Measurements from ENCODE around the gene TRERF1. TPM values are rescaled to one million over a fixed set of nuclear protein-coding genes. Genes with fewer than 3 reads are reported as not detected.
"Not testable (repeated sequence)": the region's sequence is repeated elsewhere in the genome, so short reads cannot be mapped to it uniquely, and the experiment has no call there.

The TRERF1 gene
- total RNA-seq, 1 donor: 12.0 TPM

GRCh38 chr6:42224222-42225028 lies 227.3 kb downstream of the TRERF1 start:
- TF ChIP-seq CTCF (IDR thresholded peaks at IDR 0.05; ENCODE audit: insufficient read depth, low read length): no peak
- H3K4me3 ChIP-seq (ENCODE audit: low read depth, low read length): no peak overlapping the region
- peak; percentile 70 for DNase-seq (ENCODE audit: low read depth)

GRCh38 chr6:42222448-42222847 lies 229.3 kb downstream of the TRERF1 start:
- no peak for TF ChIP-seq CTCF (IDR thresholded peaks at IDR 0.05; ENCODE audit: insufficient read depth, low read length)
- no peak for DNase-seq (ENCODE audit: low read depth)
- H3K4me3 ChIP-seq (ENCODE audit: low read depth, low read length): no peak overlapping the region

- TF ChIP-seq CTCF (IDR thresholded peaks at IDR 0.05; ENCODE audit: insufficient read depth, low read length): no peak
- H3K4me3 ChIP-seq (ENCODE audit: low read depth, low read length): no peak overlapping the region
- no peak for DNase-seq (ENCODE audit: low read depth)
Measured at GRCh38 chr6:42221546-42221945, 230.2 kb downstream of the TRERF1 start.

DNA sequence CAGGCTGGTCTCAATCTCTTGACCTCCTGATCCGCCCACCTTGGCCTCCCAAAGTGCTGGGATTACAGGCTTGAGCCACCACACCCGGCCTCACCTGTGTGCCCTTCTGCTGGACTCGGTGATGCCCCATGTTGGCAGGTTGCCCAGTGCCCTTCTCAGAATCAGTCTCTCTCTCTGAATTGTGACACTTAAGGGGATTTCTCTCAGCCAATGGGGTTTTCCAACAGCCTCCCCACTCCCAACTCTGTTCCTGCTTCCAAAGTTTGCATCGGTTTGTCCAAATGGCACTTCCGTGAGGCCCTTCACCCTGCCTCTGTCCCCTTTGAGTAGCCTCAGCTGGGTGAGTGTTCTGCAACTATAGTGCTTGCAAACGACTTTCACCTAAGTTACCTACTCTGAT lies 230.9 kb downstream of the TRERF1 start:
- no peak for DNase-seq (ENCODE audit: low read depth)
- no peak for TF ChIP-seq CTCF (IDR thresholded peaks at IDR 0.05; ENCODE audit: insufficient read depth, low read length)
- H3K4me3 ChIP-seq (ENCODE audit: low read depth, low read length): no peak overlapping the region

DNA sequence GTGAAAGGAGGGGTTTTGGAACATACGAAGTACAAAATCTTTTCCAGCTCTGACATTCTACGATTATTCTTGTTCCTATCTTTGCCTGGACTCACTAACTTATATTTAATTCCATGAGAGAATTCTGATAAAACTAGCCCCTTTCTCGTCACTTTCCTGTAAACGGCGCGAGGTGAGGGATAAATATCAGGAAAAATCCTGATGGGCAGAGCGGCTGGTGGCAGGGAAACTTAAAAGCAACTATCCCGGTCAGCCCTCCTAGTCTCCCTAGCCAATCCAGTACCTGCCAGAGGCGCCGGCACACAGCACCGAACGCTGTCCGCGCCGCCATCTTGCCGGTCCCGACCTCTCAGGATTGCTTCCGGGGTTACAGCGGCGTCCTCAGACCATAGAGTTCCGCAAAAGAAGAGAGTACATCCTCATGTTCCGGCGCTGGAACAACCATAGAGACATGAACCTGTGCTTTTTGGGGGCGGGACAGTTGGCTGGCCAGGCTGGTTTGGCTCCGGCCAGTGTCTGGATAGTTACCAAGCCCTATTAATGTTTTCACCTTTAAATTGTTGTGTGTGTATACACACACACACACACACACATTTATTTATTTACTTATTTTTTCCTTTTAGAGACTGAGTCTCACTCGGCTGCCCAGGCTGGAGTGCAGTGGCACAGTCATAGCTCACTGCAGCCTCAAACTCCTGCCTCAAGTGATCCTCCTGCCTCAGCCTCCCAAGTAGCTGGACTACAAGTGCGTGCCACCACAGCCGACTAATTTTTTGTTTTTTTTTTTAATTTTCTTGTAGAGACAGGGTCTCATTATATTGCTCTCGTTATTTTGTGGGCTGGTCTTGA lies 234.0 kb downstream of the TRERF1 start, which contains the start of gene MRPS10:
Gene MRPS10, minus strand, starts transcription at position 343 of the 849 bp plus-strand sequence. Its CDS starts 12 bp downstream, at position 331.
- peak within 1 kb of the TSS; percentile 96 for H3K4me3 ChIP-seq (ENCODE audit: low read depth, low read length)
- peak; percentile 96 for DNase-seq (ENCODE audit: low read depth)
- TF ChIP-seq CTCF (IDR thresholded peaks at IDR 0.05; ENCODE audit: insufficient read depth, low read length): no peak

DNA sequence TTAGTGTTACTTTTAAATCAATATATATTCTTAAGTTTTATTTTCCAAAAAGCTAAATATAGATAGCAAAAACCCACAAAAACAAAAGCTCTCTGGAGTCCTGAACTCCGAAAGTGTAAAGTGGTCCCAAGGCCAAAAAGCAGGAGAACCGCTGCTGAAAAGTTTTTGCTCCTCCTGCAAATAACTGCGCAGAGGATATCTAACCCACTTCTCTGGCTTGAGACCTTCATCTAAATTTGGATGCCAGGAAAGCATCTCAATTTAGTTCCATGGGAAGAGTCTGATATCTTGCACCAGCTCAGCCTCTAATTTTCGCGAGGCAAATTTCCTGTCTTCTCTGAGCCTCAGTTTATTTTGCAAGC lies 234.6 kb downstream of the TRERF1 start:
- no peak for DNase-seq (ENCODE audit: low read depth)
- no peak for TF ChIP-seq CTCF (IDR thresholded peaks at IDR 0.05; ENCODE audit: insufficient read depth, low read length)
- peak overlapping the region; percentile 96 for H3K4me3 ChIP-seq (ENCODE audit: low read depth, low read length)

DNA sequence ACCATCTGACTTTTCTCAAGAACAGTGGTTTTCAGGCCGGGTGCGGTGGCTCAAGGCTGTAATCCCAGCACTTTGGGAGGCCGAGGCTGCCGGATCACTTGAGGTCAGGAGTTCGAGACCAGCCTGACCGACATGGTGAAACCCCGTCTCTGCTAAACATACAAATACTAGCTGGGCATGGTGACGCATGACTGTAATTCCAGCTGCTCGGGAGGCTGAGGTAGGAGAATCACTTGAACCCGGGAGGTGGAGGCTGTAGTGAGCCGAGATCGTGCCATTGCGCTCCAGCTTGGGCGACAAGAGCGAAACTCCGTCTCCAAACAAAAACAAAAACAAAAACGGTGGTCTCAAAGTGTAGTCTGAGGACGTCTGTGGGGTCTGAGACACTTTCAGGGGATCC lies 235.2 kb downstream of the TRERF1 start:
- H3K4me3 ChIP-seq (ENCODE audit: low read depth, low read length): peak overlapping the region; percentile 96
- not testable (repeated sequence) for DNase-seq (ENCODE audit: low read depth)

Measured in fibroblast of the aortic adventitia (primary cell).